B cell (primary cell): ENCODE data around the gene MZB1.

Source experiments
- EZH2 ChIP-seq: IDR thresholded peaks from 2 replicates; pipeline ENCODE4 v1.6.1; 2012; ENCODE audit warnings: borderline replicate concordance, low read depth, mild to moderate bottlenecking, moderate library complexity, low read length; ENCODE audit not compliant: insufficient read depth, poor library complexity, severe bottlenecking
- TF ChIP-seq, protein P1 (sequence below): fragments of 200-600 bp; IDR thresholded peaks from one replicate; pipeline ENCODE4 v1.8.0; 2022; ENCODE audit warnings: antibody characterized with exemption, mild to moderate bottlenecking

GRCh38 chr5:139390639-139391569 lies 1.2 kb upstream of the MZB1 start:
- TF ChIP-seq, protein P1, sequence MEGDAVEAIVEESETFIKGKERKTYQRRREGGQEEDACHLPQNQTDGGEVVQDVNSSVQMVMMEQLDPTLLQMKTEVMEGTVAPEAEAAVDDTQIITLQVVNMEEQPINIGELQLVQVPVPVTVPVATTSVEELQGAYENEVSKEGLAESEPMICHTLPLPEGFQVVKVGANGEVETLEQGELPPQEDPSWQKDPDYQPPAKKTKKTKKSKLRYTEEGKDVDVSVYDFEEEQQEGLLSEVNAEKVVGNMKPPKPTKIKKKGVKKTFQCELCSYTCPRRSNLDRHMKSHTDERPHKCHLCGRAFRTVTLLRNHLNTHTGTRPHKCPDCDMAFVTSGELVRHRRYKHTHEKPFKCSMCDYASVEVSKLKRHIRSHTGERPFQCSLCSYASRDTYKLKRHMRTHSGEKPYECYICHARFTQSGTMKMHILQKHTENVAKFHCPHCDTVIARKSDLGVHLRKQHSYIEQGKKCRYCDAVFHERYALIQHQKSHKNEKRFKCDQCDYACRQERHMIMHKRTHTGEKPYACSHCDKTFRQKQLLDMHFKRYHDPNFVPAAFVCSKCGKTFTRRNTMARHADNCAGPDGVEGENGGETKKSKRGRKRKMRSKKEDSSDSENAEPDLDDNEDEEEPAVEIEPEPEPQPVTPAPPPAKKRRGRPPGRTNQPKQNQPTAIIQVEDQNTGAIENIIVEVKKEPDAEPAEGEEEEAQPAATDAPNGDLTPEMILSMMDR = no peak
- no peak for TF ChIP-seq EZH2
